Measurements from ENCODE around the gene TXN.

DNA sequence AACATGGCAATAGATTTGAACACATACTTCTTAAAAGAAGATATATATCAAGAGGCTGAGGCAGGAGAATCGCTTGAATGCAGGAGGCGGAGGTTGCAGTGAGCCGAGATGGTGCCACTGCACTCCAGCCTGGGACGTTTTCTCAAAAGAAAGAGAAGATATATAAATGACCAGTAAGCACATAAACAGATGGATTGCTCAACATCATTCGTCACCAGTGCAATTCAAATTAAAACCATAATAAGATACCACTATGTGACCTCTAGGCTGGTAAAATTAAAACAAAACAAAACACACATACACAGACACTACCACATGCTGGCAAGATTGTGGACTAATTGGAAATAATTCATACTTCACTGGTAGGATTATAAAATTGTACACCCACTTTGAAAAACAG lies 5.3 kb upstream of the TXN start:
- TF ChIP-seq CTCF (IDR thresholded peaks at IDR 0.05), result no peak
- TF ChIP-seq POLR2A (IDR thresholded peaks at IDR 0.05), result no peak
